Measurements from ENCODE around the gene OGFOD1. TPM values are rescaled to one million over a fixed set of nuclear protein-coding genes. Genes with fewer than 3 reads are reported as not detected.

The OGFOD1 gene
- total and polyA plus RNA-seq, 9 of the 15 experiments (the other 6 are each of a cell fraction or from before 2014, with no cell fraction given): 60.4 to 134 (median 85.8) TPM

DNA sequence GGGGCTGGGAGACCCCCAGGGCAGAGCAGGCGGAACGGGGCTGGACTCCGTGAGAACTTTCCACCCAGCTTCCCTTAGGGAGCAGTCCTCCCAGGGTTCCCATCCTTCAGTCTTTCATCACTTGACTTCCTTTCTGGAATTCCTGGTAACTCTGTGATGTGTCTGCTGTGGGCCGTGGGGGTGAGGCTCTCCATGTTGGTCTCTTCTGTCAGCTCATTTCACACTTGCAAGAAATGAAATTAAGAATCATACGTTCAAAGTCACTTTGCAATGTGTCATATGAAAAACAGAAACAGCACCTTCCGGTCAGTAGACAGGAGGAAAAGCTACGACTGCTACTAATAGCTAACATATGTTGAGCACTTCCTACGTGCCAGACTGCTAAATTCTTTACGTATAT, 73.9 kb downstream of the OGFOD1 start (continued):
- TF ChIP-seq HMG20A (CRISPR knock-in tag; conservative IDR thresholded peaks at IDR 0.05): no peak
- TF ChIP-seq, protein P1, sequence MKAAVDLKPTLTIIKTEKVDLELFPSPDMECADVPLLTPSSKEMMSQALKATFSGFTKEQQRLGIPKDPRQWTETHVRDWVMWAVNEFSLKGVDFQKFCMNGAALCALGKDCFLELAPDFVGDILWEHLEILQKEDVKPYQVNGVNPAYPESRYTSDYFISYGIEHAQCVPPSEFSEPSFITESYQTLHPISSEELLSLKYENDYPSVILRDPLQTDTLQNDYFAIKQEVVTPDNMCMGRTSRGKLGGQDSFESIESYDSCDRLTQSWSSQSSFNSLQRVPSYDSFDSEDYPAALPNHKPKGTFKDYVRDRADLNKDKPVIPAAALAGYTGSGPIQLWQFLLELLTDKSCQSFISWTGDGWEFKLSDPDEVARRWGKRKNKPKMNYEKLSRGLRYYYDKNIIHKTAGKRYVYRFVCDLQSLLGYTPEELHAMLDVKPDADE (conservative IDR thresholded peaks at IDR 0.05; ENCODE audit: control insufficient read depth, low read depth, low read length): no peak
- no peak for TF ChIP-seq SP2 (IDR thresholded peaks at IDR 0.05; ENCODE audit: extremely low read depth, low read depth, low read length, poor library complexity, severe bottlenecking)
- no peak for TF ChIP-seq BRD4 (IDR thresholded peaks at IDR 0.05)
- no peak for TF ChIP-seq MCM2 (IDR thresholded peaks at IDR 0.05; ENCODE audit: low read depth)
- no peak for TF ChIP-seq ZNF197 (CRISPR knock-in tag; IDR thresholded peaks at IDR 0.05; ENCODE audit: low read depth)
- no peak for TF ChIP-seq E2F3 (CRISPR knock-in tag; IDR thresholded peaks at IDR 0.05)

Other genes starting within 250 kb of the OGFOD1 start
Only the 7 nearest of the 14 such genes appear.
- gene AMFR, start 26.0 kb upstream of the OGFOD1 start, total RNA-seq (2014; rRNA removed): 99.9 and 121 TPM in 2 replicates
- gene AMFR, start 26.0 kb upstream of the OGFOD1 start, total RNA-seq (2014; rRNA removed; fragmentation: Illumina TruSeq; extraction: Trizol): 70.4 and 72.1 TPM in 2 replicates
- 57.0 and 61.0 TPM in 2 replicates for gene AMFR, start 26.0 kb upstream of the OGFOD1 start, total RNA-seq (2015; rRNA removed; fragmentation: Illumina TruSeq; extraction: Trizol)
- gene AMFR, start 26.0 kb upstream of the OGFOD1 start, total RNA-seq (2021): 102 and 113 TPM in 2 replicates
- gene AMFR, start 26.0 kb upstream of the OGFOD1 start, polyA plus RNA-seq (2011; rRNA removed): 58.4 and 62.2 TPM in 2 replicates
- gene AMFR, start 26.0 kb upstream of the OGFOD1 start, polyA plus RNA-seq (2014; fragmentation: Illumina TruSeq; extraction: Trizol): 50.6 and 51.7 TPM in 2 replicates
- gene AMFR, start 26.0 kb upstream of the OGFOD1 start, polyA plus RNA-seq (2014; fragmentation: Nextera tagmentation; extraction: Ambion mirVana): 10 to 100 TPM; 15.6 to 27.3 TPM
- 43.8 and 50.9 TPM in 2 replicates for gene AMFR, start 26.0 kb upstream of the OGFOD1 start, polyA plus RNA-seq (2014; rRNA removed)
- 72.5 and 172 TPM in 2 replicates for gene NUDT21, start 222 bp upstream of the OGFOD1 start, total RNA-seq (2014; rRNA removed)
- gene NUDT21, start 222 bp upstream of the OGFOD1 start, total RNA-seq (2014; rRNA removed; fragmentation: Illumina TruSeq; extraction: Trizol): 123 and 159 TPM in 2 replicates
- gene NUDT21, start 222 bp upstream of the OGFOD1 start, total RNA-seq (2015; rRNA removed; fragmentation: Illumina TruSeq; extraction: Trizol): 102 and 112 TPM in 2 replicates
- gene NUDT21, start 222 bp upstream of the OGFOD1 start, total RNA-seq (2021): 200 and 218 TPM in 2 replicates
- 142 and 160 TPM in 2 replicates for gene NUDT21, start 222 bp upstream of the OGFOD1 start, polyA plus RNA-seq (2011; rRNA removed)
- 121 and 146 TPM in 2 replicates for gene NUDT21, start 222 bp upstream of the OGFOD1 start, polyA plus RNA-seq (2014; fragmentation: Illumina TruSeq; extraction: Trizol)
- gene NUDT21, start 222 bp upstream of the OGFOD1 start, polyA plus RNA-seq (2014; fragmentation: Nextera tagmentation; extraction: Ambion mirVana): 100 to 1,000 TPM; 109 to 135 TPM
- gene NUDT21, start 222 bp upstream of the OGFOD1 start, polyA plus RNA-seq (2014; rRNA removed): 62.4 and 69.4 TPM in 2 replicates
- 7.6 and 7.9 TPM in 2 replicates for gene BBS2, start 68.5 kb downstream of the OGFOD1 start, total RNA-seq (2014; rRNA removed)
- 10.6 and 12.2 TPM in 2 replicates for gene BBS2, start 68.5 kb downstream of the OGFOD1 start, total RNA-seq (2014; rRNA removed; fragmentation: Illumina TruSeq; extraction: Trizol)
- gene BBS2, start 68.5 kb downstream of the OGFOD1 start, total RNA-seq (2015; rRNA removed; fragmentation: Illumina TruSeq; extraction: Trizol): 10.9 and 12.3 TPM in 2 replicates
- gene BBS2, start 68.5 kb downstream of the OGFOD1 start, total RNA-seq (2021): 6.8 and 7.2 TPM in 2 replicates
- 22.7 and 29.1 TPM in 2 replicates for gene BBS2, start 68.5 kb downstream of the OGFOD1 start, polyA plus RNA-seq (2011; rRNA removed)
- 7.4 and 10.2 TPM in 2 replicates for gene BBS2, start 68.5 kb downstream of the OGFOD1 start, polyA plus RNA-seq (2014; fragmentation: Illumina TruSeq; extraction: Trizol)
- gene BBS2, start 68.5 kb downstream of the OGFOD1 start, polyA plus RNA-seq (2014; fragmentation: Nextera tagmentation; extraction: Ambion mirVana): 1 to 10 TPM; 4.2 to 4.4 TPM
- gene BBS2, start 68.5 kb downstream of the OGFOD1 start, polyA plus RNA-seq (2014; rRNA removed): 13.3 and 15.4 TPM in 2 replicates
- not detected in 2 replicates for gene MT4, start 113.5 kb downstream of the OGFOD1 start, total RNA-seq (2014; rRNA removed)
- not detected in 2 replicates for gene MT4, start 113.5 kb downstream of the OGFOD1 start, total RNA-seq (2014; rRNA removed; fragmentation: Illumina TruSeq; extraction: Trizol)
- gene MT4, start 113.5 kb downstream of the OGFOD1 start, total RNA-seq (2015; rRNA removed; fragmentation: Illumina TruSeq; extraction: Trizol): not detected in 2 replicates
- not detected in 2 replicates for gene MT4, start 113.5 kb downstream of the OGFOD1 start, total RNA-seq (2021)
- not detected in 2 replicates for gene MT4, start 113.5 kb downstream of the OGFOD1 start, polyA plus RNA-seq (2011; rRNA removed)
- gene MT4, start 113.5 kb downstream of the OGFOD1 start, polyA plus RNA-seq (2014; fragmentation: Illumina TruSeq; extraction: Trizol): not detected in 2 replicates
- not detected for gene MT4, start 113.5 kb downstream of the OGFOD1 start, polyA plus RNA-seq (2014; fragmentation: Nextera tagmentation; extraction: Ambion mirVana)
- not detected in 2 replicates for gene MT4, start 113.5 kb downstream of the OGFOD1 start, polyA plus RNA-seq (2014; rRNA removed)
- gene MT3, start 138.0 kb downstream of the OGFOD1 start, total RNA-seq (2014; rRNA removed): not detected in 2 replicates
- gene MT3, start 138.0 kb downstream of the OGFOD1 start, total RNA-seq (2014; rRNA removed; fragmentation: Illumina TruSeq; extraction: Trizol): not detected in 2 replicates
- not detected in 2 replicates for gene MT3, start 138.0 kb downstream of the OGFOD1 start, total RNA-seq (2015; rRNA removed; fragmentation: Illumina TruSeq; extraction: Trizol)
- not detected in 2 replicates for gene MT3, start 138.0 kb downstream of the OGFOD1 start, total RNA-seq (2021)
- not detected in 2 replicates for gene MT3, start 138.0 kb downstream of the OGFOD1 start, polyA plus RNA-seq (2011; rRNA removed)
- gene MT3, start 138.0 kb downstream of the OGFOD1 start, polyA plus RNA-seq (2014; fragmentation: Illumina TruSeq; extraction: Trizol): not detected in 2 replicates
- gene MT3, start 138.0 kb downstream of the OGFOD1 start, polyA plus RNA-seq (2014; fragmentation: Nextera tagmentation; extraction: Ambion mirVana): not detected
- gene MT3, start 138.0 kb downstream of the OGFOD1 start, polyA plus RNA-seq (2014; rRNA removed): not detected in 2 replicates
- gene MT2A, start 157.0 kb downstream of the OGFOD1 start, total RNA-seq (2014; rRNA removed): 7.3 and 11.7 TPM in 2 replicates
- gene MT2A, start 157.0 kb downstream of the OGFOD1 start, total RNA-seq (2014; rRNA removed; fragmentation: Illumina TruSeq; extraction: Trizol): 1.9 and 2.0 TPM in 2 replicates
- gene MT2A, start 157.0 kb downstream of the OGFOD1 start, total RNA-seq (2015; rRNA removed; fragmentation: Illumina TruSeq; extraction: Trizol): 4.7 and 8.5 TPM in 2 replicates
- 11.9 and 14.4 TPM in 2 replicates for gene MT2A, start 157.0 kb downstream of the OGFOD1 start, total RNA-seq (2021)
- gene MT2A, start 157.0 kb downstream of the OGFOD1 start, polyA plus RNA-seq (2011; rRNA removed): 7.0 and 30.7 TPM in 2 replicates
- 3.6 and 5.9 TPM in 2 replicates for gene MT2A, start 157.0 kb downstream of the OGFOD1 start, polyA plus RNA-seq (2014; fragmentation: Illumina TruSeq; extraction: Trizol)
- 10 to 100 TPM; 13.3 to 16.9 TPM for gene MT2A, start 157.0 kb downstream of the OGFOD1 start, polyA plus RNA-seq (2014; fragmentation: Nextera tagmentation; extraction: Ambion mirVana)
- gene MT2A, start 157.0 kb downstream of the OGFOD1 start, polyA plus RNA-seq (2014; rRNA removed): 10.0 and 12.0 TPM in 2 replicates
- 0.29 and 0.45 TPM in 2 replicates for gene MT1E, start 174.2 kb downstream of the OGFOD1 start, total RNA-seq (2014; rRNA removed)
- gene MT1E, start 174.2 kb downstream of the OGFOD1 start, total RNA-seq (2014; rRNA removed; fragmentation: Illumina TruSeq; extraction: Trizol): not detected in 2 replicates
- 0.29 and 0.38 TPM in 2 replicates for gene MT1E, start 174.2 kb downstream of the OGFOD1 start, total RNA-seq (2015; rRNA removed; fragmentation: Illumina TruSeq; extraction: Trizol)
- gene MT1E, start 174.2 kb downstream of the OGFOD1 start, total RNA-seq (2021): 0.47 and 0.74 TPM in 2 replicates
- 0.45 and 2.3 TPM in 2 replicates for gene MT1E, start 174.2 kb downstream of the OGFOD1 start, polyA plus RNA-seq (2011; rRNA removed)
- not detected in 2 replicates for gene MT1E, start 174.2 kb downstream of the OGFOD1 start, polyA plus RNA-seq (2014; fragmentation: Illumina TruSeq; extraction: Trizol)
- gene MT1E, start 174.2 kb downstream of the OGFOD1 start, polyA plus RNA-seq (2014; fragmentation: Nextera tagmentation; extraction: Ambion mirVana): under 1 TPM in 1 of 2 experiments, not detected in 1; 0.52 TPM
- 0.81 TPM in 1 of 2 replicates, not detected in the other for gene MT1E, start 174.2 kb downstream of the OGFOD1 start, polyA plus RNA-seq (2014; rRNA removed)